SU-DHL-6 (cell line): ENCODE data around the gene FEM1A.
A peak's percentile ranks its signal among the peaks of the same experiment; 100 is the strongest.
"Not testable (repeated sequence)": the region's sequence is repeated elsewhere in the genome, so short reads cannot be mapped to it uniquely, and the experiment has no call there.

Experiments used
- H2AFZ ChIP-seq: fragments of 200-600 bp; sonication (generic); 2 replicates; pipeline ENCODE4 v1.6.1; 2014; ENCODE audit warnings: low read depth, mild to moderate bottlenecking, moderate library complexity, mixed read lengths, antibody characterized with exemption, low read length; ENCODE audit not compliant: severe bottlenecking
- H3F3A ChIP-seq: fragments of 200-600 bp; shearing (Covaris generic); 2 replicates; pipeline ENCODE4 v1.6.0; 2016; ENCODE audit warnings: antibody characterized with exemption, mild to moderate bottlenecking; ENCODE audit not compliant: insufficient read depth
- H3K27ac ChIP-seq: fragments of 200-600 bp; sonication (generic); 2 replicates; pipeline ENCODE4 v1.5.1; 2016; ENCODE audit warnings: low read depth, mild to moderate bottlenecking, low read length, moderate library complexity, mixed read lengths
- H3K27me3 ChIP-seq: fragments of 200-600 bp; sonication (generic), shearing (Covaris generic); 2 replicates; pipeline ENCODE4 v1.6.0; 2014; ENCODE audit warnings: mild to moderate bottlenecking, low read length
- H3K36me3 ChIP-seq: fragments of 200-600 bp; sonication (generic); 2 replicates; pipeline ENCODE4 v1.6.1; 2014; ENCODE audit warnings: mild to moderate bottlenecking, low read length, mixed read lengths
- H3K4me2 ChIP-seq: fragments of 300-600, 200-600 bp; shearing (Covaris generic), sonication (generic); 2 replicates; pipeline ENCODE4 v1.6.0; 2014; ENCODE audit warnings: low read length, low read depth, mild to moderate bottlenecking; ENCODE audit not compliant: poor library complexity, severe bottlenecking
- H3K4me3 ChIP-seq: fragments of 200-600 bp; sonication (generic); 2 replicates; pipeline ENCODE4 v1.5.1; 2014; ENCODE audit warnings: antibody characterized with exemption, low read length, mild to moderate bottlenecking, mixed read lengths; ENCODE audit not compliant: insufficient read depth, poor library complexity, severe bottlenecking
- H3K79me2 ChIP-seq: fragments of 200-600 bp; sonication (generic); 2 replicates; pipeline ENCODE4 v1.6.1; 2014; ENCODE audit warnings: mild to moderate bottlenecking, low read length, moderate library complexity; ENCODE audit not compliant: insufficient read depth
- H3K9ac ChIP-seq: fragments of 200-600 bp; sonication (generic); 2 replicates; pipeline ENCODE4 v1.7.0; 2014; ENCODE audit warnings: mild to moderate bottlenecking, low read length
- H3K9me2 ChIP-seq: fragments of 200-600 bp; sonication (generic); replicated peaks from 2 replicates; pipeline ENCODE4 v1.6.1; 2014; ENCODE audit warnings: low read length; ENCODE audit not compliant: insufficient read depth
- H3K9me3 ChIP-seq: fragments of 200-600 bp; sonication (generic); 2 replicates; pipeline ENCODE4 v1.6.1; 2014; ENCODE audit warnings: low read length, mixed read lengths; ENCODE audit not compliant: insufficient read depth
- H4K20me1 ChIP-seq: fragments of 200-600 bp; sonication (generic); 2 replicates; pipeline ENCODE4 v1.6.1; 2014; ENCODE audit warnings: low read depth, mild to moderate bottlenecking, antibody characterized with exemption, low read length, moderate library complexity, mixed read lengths
- CTCF ChIP-seq: fragments of 200-600 bp; sonication (generic); IDR thresholded peaks from one replicate; pipeline ENCODE4 v1.5.1; 2017; ENCODE audit warnings: antibody characterized with exemption, mild to moderate bottlenecking, low read length, moderate library complexity; ENCODE audit not compliant: insufficient read depth, poor library complexity, severe bottlenecking
- EZH2phosphoT487 ChIP-seq: fragments of 200-600 bp; sonication (generic), shearing (Covaris generic); conservative IDR thresholded peaks from 2 replicates; pipeline ENCODE4 v1.6.1; 2018; ENCODE audit warnings: mild to moderate bottlenecking, antibody characterized with exemption, low read length, moderate library complexity, mixed read lengths

The FEM1A gene

DNA sequence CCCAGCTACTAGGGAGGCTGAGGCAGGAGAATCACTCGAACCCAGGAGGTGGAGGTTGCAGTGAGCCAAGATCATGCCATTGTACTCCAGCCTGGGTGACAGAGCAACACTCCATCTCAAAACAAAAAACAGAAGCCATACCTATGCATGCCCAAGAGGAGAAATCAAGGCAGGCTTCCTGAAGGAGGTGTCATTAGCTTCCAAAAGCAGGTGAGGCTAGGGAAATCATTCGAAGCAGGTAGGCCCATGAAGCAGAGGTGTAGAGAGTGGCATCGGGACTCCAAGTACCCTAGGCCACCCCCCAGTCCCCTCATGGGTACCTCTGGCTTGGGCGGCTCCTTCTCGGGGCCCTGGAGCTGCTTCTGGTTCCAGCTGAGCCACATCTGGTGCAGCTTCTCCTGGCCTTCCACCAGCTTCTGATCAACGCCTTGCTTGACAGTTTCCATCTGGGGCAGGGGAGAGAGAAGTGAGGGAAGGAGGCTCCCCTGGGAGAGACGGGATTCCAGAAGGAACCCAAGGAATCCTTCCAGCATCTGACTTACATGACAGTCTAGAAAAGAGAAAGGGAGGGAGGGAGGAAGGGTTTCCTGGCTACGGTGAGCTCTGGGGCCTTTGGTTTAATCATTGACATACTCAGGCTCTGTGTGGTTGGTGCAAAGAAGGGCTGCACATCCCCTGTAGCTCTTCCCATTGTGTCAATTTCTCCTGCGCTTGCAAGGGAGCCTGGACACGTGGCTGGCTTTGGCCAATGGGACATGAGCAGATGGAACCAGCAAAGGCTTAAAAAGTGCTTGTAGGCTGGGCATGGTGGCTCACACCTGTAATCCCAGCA lies 53.0 kb downstream of the FEM1A start:
- H3F3A ChIP-seq = 0 out of 2 replicates have a peak, but pooled peaks cover 3% of the 10 kb centered on the region
- H3K9ac ChIP-seq = no peak overlapping the region
- H3K27me3 ChIP-seq = no peaks in the 10 kb centered on the region
- TF ChIP-seq EZH2phosphoT487 (no peak), CTCF (no peak)
- no peak overlapping the region for H3K4me2 ChIP-seq
- no peaks in the 10 kb centered on the region for H3K9me3 ChIP-seq
- H3K36me3 ChIP-seq = no peaks in the 10 kb centered on the region
- H3K79me2 ChIP-seq = no peaks in the 10 kb centered on the region
- no peak overlapping the region for H2AFZ ChIP-seq
- H4K20me1 ChIP-seq = no peaks in the 10 kb centered on the region
- no peak overlapping the region for H3K27ac ChIP-seq
- no peaks in the 10 kb centered on the region for H3K9me2 ChIP-seq
- H3K4me3 ChIP-seq = no peak overlapping the region

- H3K79me2 ChIP-seq, H3K27me3 ChIP-seq, H3K9ac ChIP-seq, H3K4me3 ChIP-seq, H3K9me3 ChIP-seq, H2AFZ ChIP-seq, H3K27ac ChIP-seq, H3K9me2 ChIP-seq, H3K4me2 ChIP-seq, H3K36me3 ChIP-seq, H3F3A ChIP-seq, H4K20me1 ChIP-seq: not testable (repeated sequence)
Measured at GRCh38 chr19:4845975-4846374, 54.4 kb downstream of the FEM1A start.

DNA sequence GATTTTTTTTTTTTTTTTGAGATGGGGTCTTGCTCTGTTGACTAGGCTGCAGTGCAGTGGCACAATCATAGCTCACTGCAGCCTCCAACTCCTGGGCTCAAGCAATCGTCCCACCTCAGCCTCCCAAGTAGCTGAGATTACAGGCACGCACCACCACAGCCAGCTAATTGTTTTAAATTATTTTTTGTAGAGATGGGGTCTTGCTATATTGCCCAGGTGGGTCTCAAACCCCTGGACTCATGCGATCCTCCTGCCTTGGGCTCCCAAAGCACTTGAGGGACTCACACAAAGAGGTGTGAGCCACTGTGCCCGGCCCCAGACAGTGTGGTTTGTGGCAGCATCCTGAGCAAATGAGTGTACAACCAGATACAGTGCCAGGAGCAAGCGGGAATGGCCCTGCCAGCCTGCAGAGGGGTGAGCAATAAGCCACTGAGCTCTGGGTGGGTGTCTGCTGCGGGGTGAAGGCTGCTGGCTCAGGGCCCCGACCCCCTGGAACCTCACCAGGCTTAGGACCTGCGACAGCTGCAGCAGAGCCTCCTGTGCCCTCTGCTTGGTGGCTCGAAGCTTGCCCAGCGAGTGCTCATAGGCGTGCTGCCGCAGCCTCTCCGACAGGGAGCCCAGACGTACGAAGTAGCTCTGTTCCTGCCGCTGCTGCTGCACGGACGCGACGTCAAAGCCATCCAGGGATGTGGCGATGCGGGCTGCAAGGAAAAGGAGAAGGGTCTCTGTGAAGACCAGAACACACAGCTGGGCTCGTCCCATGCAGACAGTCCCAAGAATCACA lies 55.8 kb downstream of the FEM1A start:
- Histone ChIP-seq H3K9me3 (no peaks in the 10 kb centered on the region), H2AFZ (no peak overlapping the region), H3K79me2 (no peaks in the 10 kb centered on the region), H3F3A (peaks cover 7% of the 10 kb centered on the region; the same call in 1 of the 2 replicates), H3K4me3 (no peak overlapping the region), H3K27me3 (no peaks in the 10 kb centered on the region), H3K36me3 (no peaks in the 10 kb centered on the region), H3K4me2 (no peak overlapping the region), H4K20me1 (no peaks in the 10 kb centered on the region), H3K9ac (no peak overlapping the region), H3K9me2 (no peaks in the 10 kb centered on the region), H3K27ac (no peak overlapping the region)
- TF ChIP-seq CTCF (no peak), EZH2phosphoT487 (no peak)

DNA sequence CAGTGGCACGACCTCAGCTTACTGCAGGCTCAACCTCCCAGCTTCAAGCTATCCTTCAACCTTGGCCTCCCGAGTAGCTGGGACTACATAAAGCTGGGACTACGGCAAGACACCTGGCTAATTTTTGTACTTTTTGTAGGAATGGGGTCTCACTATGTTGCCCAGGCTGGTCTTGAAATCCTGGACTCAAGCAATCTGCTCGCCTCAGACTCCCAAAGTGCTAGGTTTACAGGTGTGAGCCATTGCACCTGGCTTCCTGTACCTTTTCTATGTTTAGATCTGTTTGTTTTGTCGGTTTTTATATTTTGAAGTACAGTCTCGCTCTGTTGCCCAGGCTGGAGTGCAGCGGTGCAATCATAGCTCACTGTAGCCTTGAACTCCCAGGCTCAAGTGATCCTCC lies 57.5 kb downstream of the FEM1A start:
- Histone ChIP-seq H3F3A (peaks cover 8% of the 10 kb centered on the region; the same call in 1 of the 2 replicates), H3K9me3 (no peaks in the 10 kb centered on the region), H3K79me2 (no peaks in the 10 kb centered on the region), H3K27ac (peak overlapping the region; percentile 76), H3K27me3 (no peaks in the 10 kb centered on the region), H4K20me1 (no peaks in the 10 kb centered on the region), H3K9ac (no peak overlapping the region), H3K36me3 (no peaks in the 10 kb centered on the region), H3K9me2 (no peaks in the 10 kb centered on the region), H3K4me2 (peak overlapping the region; percentile 36), H3K4me3 (no peak overlapping the region), H2AFZ (no peak overlapping the region)
- TF ChIP-seq CTCF (no peak), EZH2phosphoT487 (no peak)
